Measurements from ENCODE around the gene ELOVL1.
"Not testable (repeated sequence)": the region's sequence is repeated elsewhere in the genome, so short reads cannot be mapped to it uniquely, and the experiment has no call there.

Gene ELOVL1

GRCh38 chr1:43367904-43368645 lies at the start of gene ELOVL1:
ELOVL1 (minus strand) TSS chr1:43368011; CDS start chr1:43365609, 2,402 bp downstream.
- DNase-seq = peak; percentile 91 to 94

DNA sequence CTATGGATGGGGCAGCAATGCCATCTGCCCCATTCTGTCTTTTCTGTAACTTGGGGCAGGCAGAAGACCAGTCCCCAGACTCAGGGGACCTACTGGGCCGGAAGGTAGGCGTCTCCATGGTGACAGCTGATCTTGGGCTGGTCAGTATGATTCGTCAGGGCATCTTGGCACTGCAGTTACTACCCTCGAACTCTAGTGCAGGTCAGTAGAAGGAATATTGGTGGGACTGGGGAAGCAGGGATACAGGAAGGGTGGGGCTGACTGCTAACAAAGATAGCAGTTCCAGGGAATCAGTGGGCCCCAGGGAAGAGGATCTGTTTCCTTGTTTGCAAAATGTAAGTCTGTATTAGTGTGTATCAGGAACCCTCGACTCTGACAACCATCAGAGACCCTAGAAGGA lies 48.1 kb upstream of the ELOVL1 start:
- no peak for DNase-seq

DNA sequence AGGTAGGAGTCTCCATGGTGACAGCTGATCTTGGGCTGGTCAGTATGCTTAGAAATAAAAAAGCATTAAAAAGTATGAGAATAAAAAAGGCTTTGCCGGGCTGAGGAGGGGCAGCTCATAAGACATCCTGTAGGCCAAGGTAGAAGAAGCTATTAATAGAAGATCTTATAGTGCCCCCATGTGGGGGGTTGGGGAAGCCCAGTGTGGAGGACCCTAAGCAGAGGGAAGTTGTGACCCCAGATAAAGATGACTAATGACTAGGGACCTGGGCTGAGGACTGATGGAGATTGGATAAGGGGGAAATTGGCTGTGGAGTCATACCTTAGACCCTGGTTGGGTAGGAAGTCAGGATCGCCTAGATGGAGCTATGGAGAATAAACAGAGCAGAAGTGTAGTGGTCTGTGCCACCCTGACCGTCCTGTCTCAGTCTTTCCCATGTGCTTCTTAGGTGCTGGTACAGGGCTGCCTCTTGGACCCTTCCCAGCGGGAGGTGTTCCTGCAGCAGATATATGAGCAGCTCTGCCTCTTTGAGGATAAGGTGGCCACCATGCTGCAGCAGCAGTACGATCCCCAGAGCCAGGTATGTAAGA lies 46.9 kb upstream of the ELOVL1 start:
- DNase-seq = peak; percentile 62 to 74

- DNase-seq = not testable (repeated sequence)
These were observed 45.6 kb upstream of the ELOVL1 start for GRCh38 chr1:43413426-43413825.

GRCh38 chr1:43410571-43410970 lies 42.8 kb upstream of the ELOVL1 start:
- no peak for DNase-seq

- DNase-seq = no peak
These were observed 38.0 kb upstream of the ELOVL1 start for GRCh38 chr1:43405876-43406234.

DNA sequence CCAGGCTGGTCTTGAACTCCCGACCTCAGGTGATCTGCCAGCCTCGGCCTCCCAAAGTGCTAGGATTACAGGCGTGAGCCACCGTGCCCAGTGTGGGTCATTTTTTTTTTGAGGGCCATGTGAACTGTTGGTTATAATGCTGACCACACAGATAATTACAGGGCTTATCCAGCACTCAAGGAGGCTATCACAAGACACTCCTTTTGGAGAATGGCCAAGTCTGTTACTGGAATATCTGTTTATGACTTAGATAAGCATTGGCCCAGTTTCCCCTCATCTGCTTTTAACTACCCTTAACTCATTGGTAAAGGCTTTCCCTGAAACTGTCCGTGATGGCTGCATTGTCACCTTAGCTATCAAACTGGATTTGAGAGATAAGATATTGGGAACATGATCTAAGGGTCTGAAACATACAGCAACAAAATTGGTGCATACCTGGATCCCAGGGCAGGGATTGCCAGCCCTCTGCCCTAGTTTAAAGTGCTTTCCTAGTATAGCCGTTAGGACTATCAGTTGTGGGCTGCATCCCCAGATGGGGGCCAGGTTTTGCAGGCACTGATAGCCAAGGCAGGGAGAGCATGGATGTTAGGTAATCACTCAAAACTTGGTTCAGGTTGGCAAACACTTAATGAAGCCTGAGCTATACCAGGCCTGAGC lies 37.5 kb upstream of the ELOVL1 start:
- DNase-seq = no peak

DNA sequence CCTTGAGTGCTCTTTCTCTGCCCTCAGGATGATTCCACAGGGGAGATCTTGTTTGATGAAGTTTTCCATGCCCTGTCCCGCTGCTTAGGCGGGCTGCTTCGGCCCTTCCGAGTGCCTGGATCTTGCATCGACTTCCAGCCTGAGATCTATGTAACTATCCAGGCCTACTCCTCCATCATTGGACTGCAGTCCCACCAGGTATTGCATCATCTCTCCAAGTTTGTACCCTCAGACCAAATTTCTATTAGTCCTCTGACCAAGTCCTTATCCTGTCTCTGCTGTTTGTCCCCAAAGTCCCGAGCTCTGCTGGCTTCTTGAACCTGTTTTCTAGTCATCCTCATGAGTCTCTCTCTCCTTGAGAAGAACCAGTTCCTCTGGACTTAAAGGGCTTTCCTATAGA lies 36.5 kb upstream of the ELOVL1 start:
- DNase-seq = no peak

DNA sequence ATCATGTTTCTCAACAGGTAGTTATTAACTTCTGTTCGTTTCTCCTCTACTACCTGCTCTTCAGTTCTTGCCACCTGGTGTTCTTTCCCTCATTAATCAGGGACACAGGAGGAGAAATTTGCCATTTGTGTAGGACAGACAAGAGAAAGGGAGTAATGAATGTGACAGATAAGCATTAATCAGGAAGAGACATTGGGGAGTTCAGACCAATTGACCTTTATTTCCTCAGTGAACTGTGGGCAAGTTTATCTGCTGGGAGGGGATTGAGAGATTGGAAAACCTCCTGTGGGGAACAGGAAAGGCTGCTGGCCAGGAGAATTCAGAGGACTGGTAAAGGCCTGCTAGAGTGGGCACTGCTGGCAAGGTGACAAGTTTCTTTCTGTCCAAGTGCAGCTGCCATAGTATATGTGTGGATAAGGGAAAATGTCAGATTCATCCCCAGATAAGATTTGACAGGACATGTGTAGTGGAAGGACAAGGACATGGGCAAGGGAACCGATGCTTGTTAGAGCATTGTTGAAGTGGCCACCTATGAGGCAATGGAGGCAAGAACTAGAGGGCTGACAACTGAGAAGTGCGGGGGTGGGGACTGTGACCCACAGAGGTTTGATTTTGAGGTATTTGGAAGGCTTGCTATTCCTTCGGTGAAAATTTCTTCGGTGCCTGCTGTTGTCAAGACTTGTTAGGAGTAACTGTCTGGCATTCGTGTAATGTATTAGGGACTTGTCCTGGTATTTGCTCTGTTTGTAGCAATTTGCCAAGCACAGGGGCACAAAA lies 34.5 kb upstream of the ELOVL1 start:
- DNase-seq = no peak

GRCh38 chr1:43400441-43400840 lies 32.6 kb upstream of the ELOVL1 start:
- DNase-seq = not testable (repeated sequence)

DNA sequence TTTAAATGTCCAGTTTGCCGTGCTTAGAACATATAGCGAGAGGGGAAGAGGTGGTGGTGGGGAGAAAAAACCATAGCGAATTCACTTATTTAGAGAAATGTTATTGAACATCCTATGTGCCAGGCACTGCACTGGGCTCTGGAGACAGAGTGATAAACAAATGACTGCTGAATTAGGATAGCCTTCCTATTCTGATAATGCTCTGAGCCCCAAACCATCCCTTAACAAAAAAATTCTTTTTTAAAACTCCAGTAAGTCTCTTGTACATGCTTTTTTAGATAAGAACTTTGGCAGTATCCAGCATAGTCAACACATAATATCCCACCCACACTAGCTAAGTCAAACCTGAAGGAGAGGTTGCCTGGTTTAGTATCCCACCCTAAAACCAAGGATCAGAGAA lies 30.4 kb upstream of the ELOVL1 start:
- no peak for DNase-seq

- no peak for DNase-seq
These were observed 28.2 kb upstream of the ELOVL1 start for GRCh38 chr1:43396059-43396458.

- DNase-seq = no peak
These were observed 27.7 kb upstream of the ELOVL1 start for GRCh38 chr1:43395523-43395922.

- no peak for DNase-seq
These were observed 24.9 kb upstream of the ELOVL1 start for GRCh38 chr1:43392702-43393101.

DNA sequence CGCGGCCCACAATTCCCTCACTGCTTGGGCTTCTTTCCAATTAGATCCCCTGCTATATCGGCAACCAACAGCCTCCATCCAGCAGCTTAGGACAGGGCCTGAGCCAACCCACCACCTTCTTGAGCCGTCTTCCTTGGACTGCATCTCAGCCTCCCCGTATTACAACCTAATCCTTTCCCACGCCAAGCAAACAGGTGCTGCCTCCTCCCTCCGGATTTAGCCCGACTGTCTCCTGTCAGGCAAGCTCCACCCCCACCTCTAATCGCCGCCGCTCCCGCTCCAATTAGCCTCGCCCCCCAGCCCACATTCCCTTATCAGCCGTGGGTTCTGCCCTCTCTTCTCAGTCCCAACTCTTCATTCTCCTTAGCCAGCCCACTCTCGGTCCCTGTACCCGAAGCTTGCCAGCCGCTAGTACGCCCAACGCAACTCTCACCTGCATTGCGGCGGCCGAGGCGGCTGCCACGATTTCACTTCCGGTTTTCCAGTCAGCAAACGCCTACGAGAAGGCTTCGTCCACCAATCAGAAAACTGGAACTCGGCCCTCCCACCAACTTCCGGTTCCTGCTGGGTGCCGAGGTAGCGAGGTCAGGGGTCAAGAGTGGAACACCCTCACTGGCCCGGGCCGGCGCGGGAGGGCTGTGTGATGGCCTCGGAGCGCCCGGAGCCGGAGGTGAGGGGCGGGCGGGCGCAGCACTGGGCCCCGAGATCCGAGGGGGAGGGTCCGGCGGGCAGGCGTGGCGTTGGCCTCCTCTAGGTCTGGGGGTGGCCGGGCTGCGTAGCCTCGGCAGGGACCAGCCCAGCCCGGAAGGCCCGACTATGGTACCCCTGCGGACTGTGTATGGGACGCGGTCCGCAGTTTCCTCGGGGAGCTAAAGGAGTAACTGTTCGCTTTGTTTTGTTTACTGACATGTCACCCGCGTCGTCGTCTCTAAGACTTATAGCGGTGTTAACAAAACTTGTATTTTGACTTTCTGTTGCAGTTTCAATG lies 21.8 kb upstream of the ELOVL1 start, which contains the start of the genes MED8 and SZT2:
Gene MED8, minus strand, starts transcription at position 475 of the 988 bp plus-strand sequence. Its CDS starts 36 bp downstream, at position 439.
Gene SZT2, plus strand, starts transcription at position 574 of the 988 bp plus-strand sequence. Its CDS starts 70 bp downstream, at position 644.
- peak; percentile 94 for DNase-seq

DNA sequence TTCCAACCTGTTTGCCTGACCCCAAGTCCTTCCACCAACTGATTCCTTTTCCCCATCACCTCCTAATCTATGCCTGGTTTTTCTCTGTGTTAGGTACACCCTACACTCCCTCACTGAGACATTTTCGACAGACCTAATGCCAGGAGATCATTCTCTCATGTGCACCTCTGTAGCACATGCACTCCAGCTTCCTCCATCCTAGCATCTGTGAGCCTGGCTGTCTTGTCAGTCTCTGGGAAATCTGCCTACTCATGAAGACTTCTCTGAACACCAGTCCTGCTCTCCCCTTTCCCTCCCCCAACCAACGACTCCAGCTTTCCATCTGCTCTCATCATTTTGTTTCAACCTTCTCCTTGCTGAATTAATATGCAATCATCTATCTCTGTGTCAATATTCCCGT lies 20.8 kb upstream of the ELOVL1 start:
- no peak for DNase-seq

GRCh38 chr1:43387976-43388599 lies 20.3 kb upstream of the ELOVL1 start:
- DNase-seq = no peak

DNA sequence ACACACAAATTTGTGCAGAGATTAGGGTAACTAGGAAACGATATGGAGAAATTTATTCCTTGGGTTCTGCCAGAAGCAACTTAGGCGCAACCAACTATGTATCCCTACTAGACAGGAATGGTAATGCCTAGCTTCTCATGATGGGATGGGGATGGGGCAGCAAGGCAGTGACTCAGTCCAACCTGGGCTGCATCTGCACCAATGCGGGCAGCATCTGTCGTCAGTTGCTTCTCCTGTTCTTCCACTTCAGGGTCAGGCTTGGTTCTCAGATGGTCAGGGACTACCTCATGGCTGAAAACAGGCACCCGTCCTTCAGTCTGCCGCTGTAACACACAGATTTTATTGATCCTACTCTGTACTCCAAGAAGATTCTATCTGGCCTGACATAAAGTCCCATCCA lies 18.9 kb upstream of the ELOVL1 start:
- DNase-seq = no peak

DNA sequence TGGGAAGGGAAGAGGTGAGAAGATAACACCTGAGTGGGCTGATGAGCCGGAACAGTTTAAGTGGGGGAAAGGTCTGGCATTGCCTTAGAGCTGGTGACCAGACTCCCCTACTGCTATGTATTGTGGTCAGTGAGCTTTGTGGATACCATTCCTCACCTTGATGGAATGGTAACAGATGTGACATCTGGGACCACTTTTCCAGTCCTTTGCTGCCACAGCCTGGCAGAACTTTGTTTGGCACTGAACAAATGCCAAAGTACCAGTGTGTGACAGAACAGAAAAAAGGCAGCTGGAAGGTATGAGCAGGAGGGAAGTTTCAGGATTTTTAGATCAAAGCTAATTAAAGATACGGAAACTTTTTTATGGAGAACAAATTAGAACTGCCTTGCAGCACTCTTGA lies 15.6 kb upstream of the ELOVL1 start:
- no peak for DNase-seq

DNA sequence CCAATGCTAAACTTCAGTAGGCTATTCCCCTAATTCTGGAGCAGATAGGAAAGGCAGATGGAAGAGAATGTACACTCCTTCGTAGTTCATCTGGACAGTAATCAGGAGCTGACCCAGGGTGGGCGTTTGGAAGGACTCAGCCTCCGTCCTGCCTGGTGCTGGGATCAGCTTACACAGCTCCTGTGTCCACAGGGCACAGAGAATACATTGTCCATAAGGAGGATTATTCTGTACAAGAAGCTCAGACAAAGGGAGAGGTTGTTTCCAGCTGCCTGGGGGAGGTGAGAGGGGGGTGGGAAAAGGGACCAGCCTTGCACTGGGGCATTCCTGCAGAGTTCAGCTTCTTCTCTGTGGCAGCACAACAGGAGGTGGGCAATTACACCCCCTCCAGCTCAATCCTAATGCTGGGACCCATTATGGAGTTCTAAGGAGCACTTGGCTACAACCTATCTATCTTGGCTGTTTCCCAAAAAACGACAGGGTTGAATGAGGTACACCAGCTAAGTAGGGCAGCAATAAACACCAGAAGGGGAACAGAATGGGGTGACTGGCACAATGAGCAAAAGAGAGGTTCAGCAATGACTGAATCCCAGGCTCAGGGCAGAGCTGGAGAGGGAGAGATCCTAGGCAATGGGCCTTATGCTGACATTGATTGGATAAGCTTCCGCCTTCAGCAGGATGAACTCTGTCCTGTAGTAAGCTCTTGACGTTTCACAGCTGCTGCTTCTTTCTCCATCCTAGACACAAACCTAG lies 14.4 kb upstream of the ELOVL1 start:
- no peak for DNase-seq

DNA sequence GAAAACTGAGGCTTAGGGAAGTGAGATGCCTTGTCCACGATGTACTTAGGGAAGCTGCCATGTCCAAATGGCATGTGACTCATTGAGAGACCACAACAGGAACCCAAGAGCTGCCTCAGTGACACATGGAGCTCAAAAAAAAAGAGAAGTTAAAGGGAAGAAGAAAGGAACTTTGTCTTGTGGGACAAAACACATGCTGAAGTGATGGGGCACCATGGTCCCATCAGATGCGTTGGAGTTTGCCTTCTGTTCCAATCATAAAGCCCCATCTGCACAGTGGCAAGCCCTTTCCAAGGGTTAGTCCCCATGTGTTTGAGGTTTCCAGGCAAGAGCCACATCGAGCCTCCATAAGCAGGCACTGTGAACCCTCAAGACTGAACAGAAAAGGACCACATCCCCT lies 13.8 kb upstream of the ELOVL1 start:
- DNase-seq = no peak

Measured in stimulated activated CD4-positive, alpha-beta T cell treated with anti-CD3 and anti-CD28 coated beads, Interleukin-2, amount 100 ng/mL, for 24 hours (primary cell).